HEK293 (cell line): ENCODE measurements around the gene IFI27L1.

Experiments used
- CTCF ChIP-seq: fragments of 450-650 bp; formaldehyde crosslinking; IDR thresholded peaks from 2 replicates; pipeline ENCODE4 v1.5.1; 2016; ENCODE audit warnings: missing biosample characterization, missing genetic modification characterization
- GFI1B ChIP-seq: fragments of 450-650 bp; formaldehyde crosslinking; IDR thresholded peaks from 2 replicates; pipeline ENCODE4 v1.5.1; 2016; ENCODE audit warnings: missing biosample characterization, missing genetic modification characterization
- REPIN1 ChIP-seq: fragments of 450-650 bp; formaldehyde crosslinking; IDR thresholded peaks from 2 replicates; pipeline ENCODE4 v1.5.1; 2017; ENCODE audit warnings: missing biosample characterization, missing genetic modification characterization, low read depth
- SETDB1 ChIP-seq: IDR thresholded peaks from one replicate; pipeline ENCODE4 v1.6.1; 2017; ENCODE audit warnings: mild to moderate bottlenecking, low read length, moderate library complexity, mixed read lengths; ENCODE audit not compliant: insufficient read length
- ZNF112 ChIP-seq: fragments of 450-650 bp; formaldehyde crosslinking; IDR thresholded peaks from 2 replicates; pipeline ENCODE4 v1.5.0; 2017; ENCODE audit warnings: missing biosample characterization, missing genetic modification characterization
- ZNF140 ChIP-seq: fragments of 450-650 bp; formaldehyde crosslinking; IDR thresholded peaks from 2 replicates; pipeline ENCODE4 v1.5.1; 2016; ENCODE audit warnings: missing biosample characterization, missing genetic modification characterization
- ZNF155 ChIP-seq: fragments of 450-650 bp; formaldehyde crosslinking; IDR thresholded peaks from 2 replicates; pipeline ENCODE4 v1.5.1; 2016; ENCODE audit warnings: missing biosample characterization, missing genetic modification characterization
- ZNF274 ChIP-seq, 2 experiments: fragments of 200-500 bp in 1 of 2; fragments of 450-650 bp in 1 of 2; sonication (Bioruptor generic) in 1 of 2; formaldehyde crosslinking in 1 of 2; IDR thresholded peaks; 2 replicates each; pipeline versions ENCODE4 v1.5.1 to v1.6.1; 2014 to 2016; ENCODE audit warnings: borderline replicate concordance in 1 of 2, inconsistent platforms in 1 of 2, low read length in 1 of 2, missing biosample characterization in 1 of 2, missing genetic modification characterization in 1 of 2
- ZNF280D ChIP-seq: fragments of 450-650 bp; formaldehyde crosslinking; IDR thresholded peaks from 2 replicates; pipeline ENCODE4 v1.5.1; 2016; ENCODE audit warnings: missing biosample characterization, missing genetic modification characterization
- ZNF292 ChIP-seq: fragments of 450-650 bp; formaldehyde crosslinking; IDR thresholded peaks from 2 replicates; pipeline ENCODE4 v1.5.1; 2016; ENCODE audit warnings: low read depth, missing biosample characterization, missing genetic modification characterization, borderline replicate concordance
- ZNF626 ChIP-seq: fragments of 450-650 bp; sonication (Bioruptor Pico); formaldehyde crosslinking; IDR thresholded peaks from 2 replicates; pipeline ENCODE4 v1.5.1; 2018; ENCODE audit warnings: missing biosample characterization, missing genetic modification characterization, inconsistent platforms
- ZNF677 ChIP-seq: fragments of 450-650 bp; IDR thresholded peaks from 2 replicates; pipeline ENCODE4 v1.5.0; 2018; ENCODE audit warnings: missing biosample characterization, mild to moderate bottlenecking, missing genetic modification characterization, moderate library complexity
- ZNF777 ChIP-seq: fragments of 450-650 bp; formaldehyde crosslinking; IDR thresholded peaks from 2 replicates; pipeline ENCODE4 v1.5.1; 2017; ENCODE audit warnings: missing biosample characterization, missing genetic modification characterization, borderline replicate concordance
- ZSCAN5A ChIP-seq: fragments of 450-650 bp; formaldehyde crosslinking; IDR thresholded peaks from 2 replicates; pipeline ENCODE4 v1.5.1; 2016; ENCODE audit warnings: missing biosample characterization, missing genetic modification characterization

- TF ChIP-seq SETDB1 (no peak), ZNF155 (tag by site-specific recombination) (no peak), ZNF112 (tag by site-specific recombination) (no peak), REPIN1 (tag by site-specific recombination) (no peak), CTCF (tag by site-specific recombination) (no peak), GFI1B (no peak), ZNF777 (tag by site-specific recombination) (no peak), ZNF292 (tag by site-specific recombination) (no peak), ZNF280D (tag by site-specific recombination) (no peak), ZNF140 (tag by site-specific recombination) (no peak), ZNF626 (tag by site-specific recombination) (no peak), ZNF274 (IDR thresholded peaks at IDR 0.05; ENCODE audit: low read length) (no peak), ZNF274 (tag by site-specific recombination; IDR thresholded peaks at IDR 0.05; ENCODE audit: borderline replicate concordance) (no peak), ZNF677 (tag by site-specific recombination) (no peak), ZSCAN5A (tag by site-specific recombination) (no peak)
Measured at GRCh38 chr14:94043111-94043755, 37.9 kb upstream of the IFI27L1 start.
